NB4 (cell line): ENCODE data around the gene SART3.

Experiments
- CTCF ChIP-seq: IDR thresholded peaks from one replicate; pipeline ENCODE4 v1.5.1; 2012; ENCODE audit warnings: low read depth, low read length
- MAX ChIP-seq: IDR thresholded peaks from 2 replicates; pipeline ENCODE4 v1.6.1; 2011; ENCODE audit warnings: low read depth, low read length
- MYC ChIP-seq: IDR thresholded peaks from 2 replicates; pipeline ENCODE4 v1.6.1; 2011; ENCODE audit warnings: low read depth, low read length
- POLR2A ChIP-seq: IDR thresholded peaks from 2 replicates; pipeline ENCODE4 v1.6.1; 2011; ENCODE audit warnings: mild to moderate bottlenecking; ENCODE audit not compliant: insufficient read length; ENCODE audit errors: extremely low read depth

- TF ChIP-seq CTCF: no peak
- TF ChIP-seq POLR2A: no peak
- TF ChIP-seq MAX: no peak
- no peak for TF ChIP-seq MYC
These were observed 34.2 kb upstream of the SART3 start for GRCh38 chr12:108594960-108595710.
